C4-2B (cell line): ENCODE data around the gene HOXB5.

ENCODE experiments used
- H3K27ac ChIP-seq: fragments of 450-650 bp; 2 replicates; pipeline ENCODE4 v1.5.1; 2017
- CTCF ChIP-seq: fragments of 450-650 bp; conservative IDR thresholded peaks from 2 replicates; pipeline ENCODE4 v1.5.1; 2017; ENCODE audit warnings: mild to moderate bottlenecking
- ZFX ChIP-seq: fragments of 450-650 bp; IDR thresholded peaks from 2 replicates; pipeline ENCODE4 v1.6.1; 2017

HOXB5 gene

GRCh38 chr17:48541577-48542113 is 51.9 kb downstream of the HOXB5 start:
- H3K27ac ChIP-seq = no peak overlapping the region
- TF ChIP-seq ZFX (no peak), CTCF (no peak)
